NCI-H2171 (cell line): ENCODE data around the gene RAB20.

Experiments used
- DNase-seq: peaks from one replicate; lab custom pipeline; 2025; lab: John Stamatoyannopoulos, UW

RAB20 gene

GRCh38 chr13:110529522-110530311 is 31.8 kb downstream of the RAB20 start:
- DNase-seq: no peak

DNA sequence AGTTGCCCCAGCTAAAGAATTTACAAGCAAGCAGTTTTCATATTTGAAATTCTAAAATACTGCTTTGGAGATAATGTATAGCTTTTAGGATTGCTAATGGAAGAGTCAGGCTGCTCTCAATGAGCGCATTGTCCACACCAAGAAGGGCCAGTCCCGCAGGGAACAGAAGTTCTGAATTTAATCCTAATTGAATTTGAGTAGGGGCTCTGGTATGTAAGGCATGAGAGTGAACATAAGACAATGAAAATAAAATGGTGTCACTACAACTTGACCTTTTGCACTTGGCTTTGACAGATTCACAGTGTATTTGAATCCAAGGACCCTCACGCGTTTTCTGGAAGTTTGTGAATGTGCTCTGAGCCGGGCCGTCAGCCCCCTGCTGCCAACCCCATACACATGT is 32.6 kb downstream of the RAB20 start:
- DNase-seq: no peak

- DNase-seq: no peak
Observed at GRCh38 chr13:110528371-110528770, 33.2 kb downstream of the RAB20 start.

DNA sequence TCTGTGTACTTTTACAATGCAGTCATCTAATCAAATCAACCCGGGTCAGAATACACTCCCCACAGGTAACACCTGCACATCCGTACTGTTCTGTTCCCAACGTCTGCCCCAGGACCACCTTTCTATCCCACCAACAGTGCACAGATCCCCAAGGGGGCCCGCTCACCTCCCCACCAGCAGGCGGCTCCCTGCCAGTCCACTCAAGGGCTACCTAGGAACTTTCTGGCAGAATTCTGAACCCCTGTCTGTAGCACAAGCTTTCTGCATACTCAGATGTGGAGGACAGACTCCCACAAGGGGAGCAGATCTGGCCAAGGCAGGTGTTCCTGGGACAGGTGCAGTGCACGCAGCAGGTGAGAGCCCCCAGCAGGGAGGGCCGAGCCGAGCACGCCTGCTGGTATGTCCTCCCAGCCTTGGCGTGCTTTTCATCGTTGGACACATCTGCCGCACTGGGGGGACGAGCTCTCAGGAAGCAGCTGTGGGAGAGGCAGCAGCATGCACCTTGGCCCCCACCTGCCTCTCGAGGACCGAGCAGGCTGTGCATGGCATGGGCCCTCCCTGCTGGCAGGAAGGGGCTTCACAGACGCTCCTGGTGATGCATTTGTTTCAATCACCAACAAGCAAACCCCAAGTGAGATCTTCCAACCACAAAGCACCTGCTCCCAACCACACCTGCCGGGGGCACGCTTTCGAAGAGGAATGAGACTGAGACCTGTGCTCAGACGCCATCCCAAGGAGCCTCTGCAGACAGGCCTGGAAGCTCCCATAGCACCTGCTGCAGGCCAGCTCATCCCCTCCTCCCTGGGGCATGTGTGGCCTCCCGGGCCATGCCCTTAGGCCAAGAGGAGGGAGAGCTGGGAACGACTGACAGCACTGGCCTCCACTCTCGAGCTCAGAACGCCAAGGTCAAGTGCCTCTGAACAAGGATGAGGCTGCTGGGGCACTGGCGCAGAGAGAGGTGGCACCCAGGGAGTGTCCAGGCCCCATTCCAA is 35.9 kb downstream of the RAB20 start:
- no peak for DNase-seq

- DNase-seq: no peak
Observed at GRCh38 chr13:110524541-110525257, 36.8 kb downstream of the RAB20 start.

GRCh38 chr13:110523838-110524540 is 37.5 kb downstream of the RAB20 start:
- no peak for DNase-seq

- no peak for DNase-seq
Observed at GRCh38 chr13:110523180-110523579, 38.3 kb downstream of the RAB20 start.

- no peak for DNase-seq
Observed at GRCh38 chr13:110522721-110523120, 38.8 kb downstream of the RAB20 start.

DNA sequence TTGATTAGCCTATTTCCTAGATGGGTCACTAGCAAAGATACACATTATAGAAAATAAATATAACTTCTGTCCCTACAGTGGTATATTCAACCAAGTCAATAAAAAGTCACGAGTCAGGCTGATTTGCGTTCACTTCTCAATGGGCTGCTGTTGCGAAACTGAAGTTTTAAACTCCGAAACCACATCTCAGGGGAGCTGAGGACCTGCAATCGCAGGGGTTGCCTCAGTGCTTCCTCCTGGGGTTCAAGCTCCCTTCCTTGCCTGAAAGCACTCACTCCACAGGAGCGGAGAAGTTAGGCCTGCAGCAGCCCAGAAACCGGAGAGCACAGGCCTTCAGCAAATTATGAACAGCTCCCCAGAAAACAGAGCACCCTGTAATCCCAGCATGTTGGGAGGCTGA is 39.6 kb downstream of the RAB20 start:
- no peak for DNase-seq

GRCh38 chr13:110521296-110521680 is 40.2 kb downstream of the RAB20 start:
- DNase-seq: no peak

- no peak for DNase-seq
Observed at GRCh38 chr13:110520431-110521295, 40.9 kb downstream of the RAB20 start.

- no peak for DNase-seq
Observed at GRCh38 chr13:110519506-110519905, 42.0 kb downstream of the RAB20 start.

DNA sequence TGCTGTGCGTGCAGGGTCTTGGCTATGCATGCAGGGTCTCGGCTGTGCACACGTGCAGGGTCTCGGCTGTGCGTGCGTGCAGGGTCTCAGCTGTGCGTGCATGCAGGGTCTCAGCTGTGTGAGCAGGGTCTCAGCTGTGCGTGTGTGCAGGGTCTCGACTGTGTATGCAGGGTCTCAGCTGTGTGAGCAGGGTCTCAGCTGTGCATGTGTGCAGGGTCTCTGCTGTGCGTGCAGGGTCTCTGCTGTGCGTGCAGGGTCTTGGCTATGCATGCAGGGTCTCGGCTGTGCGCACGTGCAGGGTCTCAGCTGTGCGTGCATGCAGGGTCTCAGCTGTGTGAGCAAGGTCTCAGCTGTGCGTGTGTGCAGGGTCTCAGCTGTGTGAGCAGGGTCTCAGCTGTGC is 42.5 kb downstream of the RAB20 start:
- no peak for DNase-seq

GRCh38 chr13:110518571-110518970 is 43.0 kb downstream of the RAB20 start:
- no peak for DNase-seq

- DNase-seq: no peak
Observed at GRCh38 chr13:110518226-110518525, 43.3 kb downstream of the RAB20 start.

- DNase-seq: no peak
Observed at GRCh38 chr13:110517505-110518225, 43.9 kb downstream of the RAB20 start.

GRCh38 chr13:110516500-110516899 is 45.0 kb downstream of the RAB20 start:
- DNase-seq: no peak

DNA sequence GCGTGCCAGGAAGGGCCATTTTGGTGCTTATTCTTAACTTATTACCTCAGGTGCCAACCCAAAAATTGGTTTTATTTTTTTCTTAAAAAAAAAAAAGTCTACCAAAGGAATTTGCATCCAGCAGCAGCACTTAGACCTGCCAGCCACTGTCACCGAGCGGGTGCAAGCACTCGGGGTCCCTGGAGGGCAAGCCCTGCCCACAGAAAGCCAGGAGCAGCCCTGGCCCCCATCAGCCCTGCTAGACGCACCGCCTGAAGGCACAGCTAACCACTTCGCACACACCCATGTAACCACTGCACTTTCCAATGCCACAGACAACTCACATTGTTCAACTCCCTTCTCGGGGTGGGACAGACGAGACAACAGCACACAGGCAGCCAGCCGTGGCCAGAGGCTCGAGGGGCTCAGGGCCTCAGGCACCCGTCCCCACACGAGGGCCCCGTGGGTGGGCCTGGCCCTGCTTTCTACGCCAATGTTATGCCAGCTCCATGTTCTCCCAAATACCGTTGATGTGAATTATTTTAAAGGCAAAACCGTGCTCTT is 49.3 kb downstream of the RAB20 start:
- no peak for DNase-seq

- no peak for DNase-seq
Observed at GRCh38 chr13:110511509-110512181, 49.9 kb downstream of the RAB20 start.
